Epithelial cell of esophagus (primary cell): ENCODE data around the gene LYAR.

ENCODE experiments used
- DNase-seq: peaks from one replicate; pipeline ENCODE4 v3.0.0; 2010; ENCODE audit warnings: low read depth
- H3K4me3 ChIP-seq: 2 replicates; pipeline ENCODE4 v1.5.1; 2011; ENCODE audit warnings: mild to moderate bottlenecking, low read length, control low read depth
- TF ChIP-seq, protein P1 (sequence below): IDR thresholded peaks from 2 replicates; pipeline ENCODE4 v1.5.1; 2011; ENCODE audit warnings: low read depth, mild to moderate bottlenecking, low read length, control low read depth, inconsistent platforms; ENCODE audit not compliant: insufficient read depth; ENCODE audit errors: missing control alignments

LYAR gene

DNA sequence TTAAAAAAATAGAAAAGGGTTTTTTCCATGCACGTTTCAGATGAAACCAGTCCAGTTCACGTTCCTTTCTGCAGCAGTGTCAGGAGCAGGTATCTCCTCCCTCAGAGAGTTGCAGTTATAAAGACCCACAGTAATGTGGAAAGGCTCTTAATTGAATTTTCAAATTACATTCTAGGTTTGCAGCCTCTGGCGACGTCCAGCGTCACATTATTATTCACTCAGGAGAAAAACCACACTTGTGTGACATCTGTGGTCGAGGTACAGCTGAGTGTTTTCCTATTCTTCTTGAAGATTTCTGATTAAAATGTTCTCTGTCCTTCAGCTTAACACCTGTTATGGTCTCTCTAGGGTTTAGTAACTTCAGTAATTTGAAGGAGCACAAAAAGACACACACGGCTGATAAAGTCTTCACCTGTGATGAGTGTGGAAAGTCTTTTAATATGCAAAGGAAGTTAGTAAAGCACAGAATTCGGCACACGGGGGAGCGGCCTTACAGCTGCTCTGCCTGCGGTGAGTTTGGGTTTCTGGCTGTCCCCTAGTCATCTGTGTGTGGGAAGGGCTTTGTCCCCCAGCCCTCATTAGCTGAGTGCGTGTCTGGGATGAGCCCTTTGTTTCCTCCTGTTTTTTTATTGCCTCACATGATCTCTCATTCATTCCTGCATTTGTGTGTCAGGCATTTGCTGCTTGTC is 25.7 kb upstream of the LYAR start:
- no peak overlapping the region for H3K4me3 ChIP-seq
- no peak for DNase-seq
- TF ChIP-seq, protein P1, sequence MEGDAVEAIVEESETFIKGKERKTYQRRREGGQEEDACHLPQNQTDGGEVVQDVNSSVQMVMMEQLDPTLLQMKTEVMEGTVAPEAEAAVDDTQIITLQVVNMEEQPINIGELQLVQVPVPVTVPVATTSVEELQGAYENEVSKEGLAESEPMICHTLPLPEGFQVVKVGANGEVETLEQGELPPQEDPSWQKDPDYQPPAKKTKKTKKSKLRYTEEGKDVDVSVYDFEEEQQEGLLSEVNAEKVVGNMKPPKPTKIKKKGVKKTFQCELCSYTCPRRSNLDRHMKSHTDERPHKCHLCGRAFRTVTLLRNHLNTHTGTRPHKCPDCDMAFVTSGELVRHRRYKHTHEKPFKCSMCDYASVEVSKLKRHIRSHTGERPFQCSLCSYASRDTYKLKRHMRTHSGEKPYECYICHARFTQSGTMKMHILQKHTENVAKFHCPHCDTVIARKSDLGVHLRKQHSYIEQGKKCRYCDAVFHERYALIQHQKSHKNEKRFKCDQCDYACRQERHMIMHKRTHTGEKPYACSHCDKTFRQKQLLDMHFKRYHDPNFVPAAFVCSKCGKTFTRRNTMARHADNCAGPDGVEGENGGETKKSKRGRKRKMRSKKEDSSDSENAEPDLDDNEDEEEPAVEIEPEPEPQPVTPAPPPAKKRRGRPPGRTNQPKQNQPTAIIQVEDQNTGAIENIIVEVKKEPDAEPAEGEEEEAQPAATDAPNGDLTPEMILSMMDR, result no peak

DNA sequence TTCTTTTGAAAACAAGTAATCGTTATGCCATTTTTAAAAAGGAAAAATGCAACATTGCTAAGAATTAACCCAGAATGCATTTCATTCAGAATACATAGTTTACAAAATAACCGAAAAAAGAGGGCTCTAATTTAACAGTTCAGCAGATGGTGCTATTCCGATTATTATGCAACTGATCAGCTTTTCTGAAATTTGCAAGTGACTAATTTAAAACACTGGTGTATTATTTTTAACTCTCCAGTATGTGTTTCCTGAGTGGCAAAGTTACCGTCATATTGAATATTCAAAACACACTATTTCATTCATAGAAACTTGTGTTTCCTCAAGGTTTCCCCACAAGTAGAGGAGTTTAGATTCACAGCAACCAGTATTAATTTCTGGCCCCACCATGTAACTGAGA is 21.2 kb upstream of the LYAR start:
- DNase-seq, result no peak
- H3K4me3 ChIP-seq, result no peak overlapping the region
- TF ChIP-seq, protein P1, result no peak

DNA sequence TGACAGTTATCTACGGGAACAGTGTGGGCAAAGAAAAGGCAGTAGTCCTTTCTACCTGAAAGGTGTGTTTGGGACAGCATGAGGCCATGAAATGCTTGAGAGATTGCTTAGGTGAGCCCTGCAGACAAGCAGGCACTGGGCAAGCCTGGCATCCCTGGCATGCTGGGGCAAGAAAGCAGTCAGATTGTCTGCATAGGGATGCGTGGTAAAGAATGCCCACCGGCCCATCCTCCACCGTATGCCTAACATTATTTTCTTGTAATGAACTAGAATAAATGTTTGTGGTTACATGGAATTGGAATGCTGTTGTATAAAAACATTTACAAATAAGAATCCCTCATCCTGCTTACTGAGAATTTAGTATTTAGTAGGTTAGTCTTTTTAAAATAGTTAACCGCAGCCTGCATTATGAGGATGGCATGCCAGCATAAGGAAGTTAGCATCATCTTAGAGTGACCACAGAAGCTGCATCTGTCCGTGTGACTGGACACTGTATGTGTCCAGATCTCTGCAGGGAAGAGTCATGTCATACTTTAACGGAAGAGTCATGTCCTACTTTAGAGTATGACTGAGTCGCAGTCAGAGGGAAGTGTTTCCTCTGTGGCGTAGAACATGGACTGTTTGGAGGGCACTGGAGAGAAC is 19.0 kb upstream of the LYAR start:
- TF ChIP-seq, protein P1, result no peak

DNA sequence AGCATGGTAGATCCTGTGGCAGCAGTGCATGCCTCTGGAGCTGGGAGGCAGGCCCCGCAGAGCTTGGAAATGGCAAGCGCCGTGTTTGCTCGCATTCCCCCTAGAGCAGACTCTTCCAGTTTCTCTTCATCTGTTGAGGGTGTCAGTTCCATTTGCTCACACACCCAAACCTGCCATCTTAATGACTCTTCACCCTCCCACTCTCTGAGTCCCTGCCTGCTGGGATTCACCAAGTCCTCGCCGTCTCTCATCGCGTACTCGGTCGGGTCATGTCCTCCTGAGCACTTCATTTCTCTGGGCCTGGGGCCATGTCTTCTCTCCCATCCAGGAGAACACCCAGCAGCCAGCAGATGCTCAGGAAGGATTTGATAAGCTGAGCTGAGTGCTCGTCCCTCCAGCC is 17.0 kb upstream of the LYAR start:
- no peak for DNase-seq
- no peak overlapping the region for H3K4me3 ChIP-seq
- TF ChIP-seq, protein P1, result no peak

More for the DNA sequence above, 19.0 kb upstream of the LYAR start:
- DNase-seq, result peak; percentile 62
- H3K4me3 ChIP-seq, result no peak overlapping the region

DNA sequence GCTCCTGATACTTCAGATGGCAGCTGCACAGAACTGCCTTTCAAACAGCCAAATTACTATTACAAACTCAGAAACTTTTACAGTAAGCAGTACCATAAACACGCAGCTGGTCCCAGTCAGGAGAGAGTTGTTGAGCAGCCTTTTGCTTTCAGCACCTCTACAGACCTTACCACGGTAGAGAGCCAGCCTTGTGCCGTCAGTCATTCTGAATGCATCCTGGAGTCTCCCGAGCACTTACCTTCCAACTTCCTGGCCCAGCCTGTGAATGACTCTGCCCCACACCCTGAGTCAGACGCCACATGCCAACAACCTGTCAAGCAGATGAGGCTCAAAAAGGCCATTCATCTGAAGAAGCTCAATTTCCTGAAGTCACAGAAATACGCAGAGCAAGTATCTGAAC is 12.5 kb upstream of the LYAR start:
- TF ChIP-seq, protein P1, result no peak
- H3K4me3 ChIP-seq, result no peak overlapping the region
- peak; percentile 63 for DNase-seq

DNA sequence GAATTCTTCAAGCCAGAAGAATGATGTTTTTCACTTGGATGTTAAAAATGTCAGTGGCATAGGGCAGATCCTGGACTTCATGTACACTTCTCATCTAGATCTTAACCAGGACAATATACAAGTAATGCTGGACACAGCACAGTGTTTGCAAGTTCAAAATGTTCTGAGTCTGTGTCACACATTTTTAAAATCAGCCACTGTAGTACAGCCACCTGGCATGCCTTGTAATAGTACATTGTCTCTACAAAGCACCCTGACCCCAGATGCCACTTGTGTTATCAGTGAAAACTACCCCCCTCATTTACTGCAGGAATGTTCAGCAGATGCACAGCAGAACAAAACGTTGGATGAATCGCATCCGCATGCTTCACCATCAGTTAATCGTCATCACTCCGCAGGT is 12.0 kb upstream of the LYAR start:
- TF ChIP-seq, protein P1, result no peak
- no peak for DNase-seq

DNA sequence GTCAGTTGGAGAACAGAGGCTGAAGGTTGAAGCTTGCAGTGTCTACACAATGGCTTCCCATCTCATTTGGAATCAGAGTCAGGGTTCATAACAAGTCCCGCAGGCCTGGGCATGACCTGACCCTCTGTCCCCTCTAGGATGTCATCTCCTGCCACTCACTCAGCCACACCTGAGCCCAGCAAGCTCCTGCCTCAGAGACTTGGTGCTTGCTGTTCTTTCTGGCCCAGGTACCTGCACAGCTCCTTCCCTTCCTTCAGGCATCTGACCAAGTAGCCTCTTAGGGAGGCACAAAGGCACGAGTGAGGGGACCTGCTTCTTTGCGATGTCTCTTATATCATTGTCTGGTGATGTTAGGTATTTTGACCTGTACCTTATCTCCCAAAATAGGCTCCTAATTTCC is 9.1 kb upstream of the LYAR start:
- TF ChIP-seq, protein P1, result no peak
- no peak for DNase-seq
- no peak overlapping the region for H3K4me3 ChIP-seq

More for the DNA sequence above, 12.0 kb upstream of the LYAR start:
- no peak overlapping the region for H3K4me3 ChIP-seq
